ENCODE data around the gene KIAA0513.
A peak's percentile ranks its signal among the peaks of the same experiment; 100 is the strongest.

The KIAA0513 gene

GRCh38 chr16:85089525-85089924 is 61.9 kb downstream of the KIAA0513 start:
- no peak for DNase-seq (ENCODE audit: low spot score)

- DNase-seq (ENCODE audit: low spot score) = no peak
Observed at GRCh38 chr16:85090181-85090580, 62.6 kb downstream of the KIAA0513 start.

GRCh38 chr16:85090873-85091521 is 63.4 kb downstream of the KIAA0513 start:
- DNase-seq (ENCODE audit: low spot score) = no peak

- DNase-seq (ENCODE audit: low spot score) = no peak
Observed at GRCh38 chr16:85091522-85091910, 63.9 kb downstream of the KIAA0513 start.

GRCh38 chr16:85092309-85092708 is 64.7 kb downstream of the KIAA0513 start:
- no peak for DNase-seq (ENCODE audit: low spot score)

- no peak for DNase-seq (ENCODE audit: low spot score)
Observed at GRCh38 chr16:85092851-85093250, 65.3 kb downstream of the KIAA0513 start.

- DNase-seq (ENCODE audit: low spot score) = no peak
Observed at GRCh38 chr16:85093705-85094104, 66.1 kb downstream of the KIAA0513 start.

- no peak for DNase-seq (ENCODE audit: low spot score)
Observed at GRCh38 chr16:85094176-85094805, 66.7 kb downstream of the KIAA0513 start.

GRCh38 chr16:85094812-85095211 is 67.2 kb downstream of the KIAA0513 start:
- DNase-seq (ENCODE audit: low spot score) = no peak

- DNase-seq (ENCODE audit: low spot score) = no peak
Observed at GRCh38 chr16:85096921-85097320, 69.3 kb downstream of the KIAA0513 start.

GRCh38 chr16:85098565-85098964 is 71.0 kb downstream of the KIAA0513 start:
- no peak for DNase-seq (ENCODE audit: low spot score)

- DNase-seq (ENCODE audit: low spot score) = no peak
Observed at GRCh38 chr16:85100265-85100664, 72.7 kb downstream of the KIAA0513 start.

- no peak for DNase-seq (ENCODE audit: low spot score)
Observed at GRCh38 chr16:85101956-85102630, 74.5 kb downstream of the KIAA0513 start.

- DNase-seq (ENCODE audit: low spot score) = peak; percentile 42
Observed at GRCh38 chr16:85103114-85104079, 75.8 kb downstream of the KIAA0513 start.

- no peak for DNase-seq (ENCODE audit: low spot score)
Observed at GRCh38 chr16:85104147-85104546, 76.6 kb downstream of the KIAA0513 start.

- DNase-seq (ENCODE audit: low spot score) = peak; percentile 79
Observed at GRCh38 chr16:85104821-85105391, 77.3 kb downstream of the KIAA0513 start.

- DNase-seq (ENCODE audit: low spot score) = no peak
Observed at GRCh38 chr16:85105475-85105874, 77.9 kb downstream of the KIAA0513 start.

GRCh38 chr16:85107083-85107482 is 79.5 kb downstream of the KIAA0513 start:
- DNase-seq (ENCODE audit: low spot score) = no peak

GRCh38 chr16:85107532-85107931 is 79.9 kb downstream of the KIAA0513 start:
- no peak for DNase-seq (ENCODE audit: low spot score)

GRCh38 chr16:85110105-85110504 is 82.5 kb downstream of the KIAA0513 start:
- DNase-seq (ENCODE audit: low spot score) = no peak

- no peak for DNase-seq (ENCODE audit: low spot score)
Observed at GRCh38 chr16:85111184-85111583, 83.6 kb downstream of the KIAA0513 start.

- DNase-seq (ENCODE audit: low spot score) = no peak
Observed at GRCh38 chr16:85112364-85112763, 84.8 kb downstream of the KIAA0513 start, which contains the start of gene CIBAR2. Gene CIBAR2 (minus strand): TSS chr16:85112472. CDS start chr16:85112352, 120 bp downstream.

Data from Ammon's horn (tissue), 1 donor.